NCI-H1105 (cell line): Measurements from ENCODE around the gene APOL2.
"Not testable (repeated sequence)": the region's sequence is repeated elsewhere in the genome, so short reads cannot be mapped to it uniquely, and the experiment has no call there.

Experiments
- DNase-seq: peaks from one replicate; lab custom pipeline; 2025; lab: John Stamatoyannopoulos, UW

The APOL2 gene

DNA sequence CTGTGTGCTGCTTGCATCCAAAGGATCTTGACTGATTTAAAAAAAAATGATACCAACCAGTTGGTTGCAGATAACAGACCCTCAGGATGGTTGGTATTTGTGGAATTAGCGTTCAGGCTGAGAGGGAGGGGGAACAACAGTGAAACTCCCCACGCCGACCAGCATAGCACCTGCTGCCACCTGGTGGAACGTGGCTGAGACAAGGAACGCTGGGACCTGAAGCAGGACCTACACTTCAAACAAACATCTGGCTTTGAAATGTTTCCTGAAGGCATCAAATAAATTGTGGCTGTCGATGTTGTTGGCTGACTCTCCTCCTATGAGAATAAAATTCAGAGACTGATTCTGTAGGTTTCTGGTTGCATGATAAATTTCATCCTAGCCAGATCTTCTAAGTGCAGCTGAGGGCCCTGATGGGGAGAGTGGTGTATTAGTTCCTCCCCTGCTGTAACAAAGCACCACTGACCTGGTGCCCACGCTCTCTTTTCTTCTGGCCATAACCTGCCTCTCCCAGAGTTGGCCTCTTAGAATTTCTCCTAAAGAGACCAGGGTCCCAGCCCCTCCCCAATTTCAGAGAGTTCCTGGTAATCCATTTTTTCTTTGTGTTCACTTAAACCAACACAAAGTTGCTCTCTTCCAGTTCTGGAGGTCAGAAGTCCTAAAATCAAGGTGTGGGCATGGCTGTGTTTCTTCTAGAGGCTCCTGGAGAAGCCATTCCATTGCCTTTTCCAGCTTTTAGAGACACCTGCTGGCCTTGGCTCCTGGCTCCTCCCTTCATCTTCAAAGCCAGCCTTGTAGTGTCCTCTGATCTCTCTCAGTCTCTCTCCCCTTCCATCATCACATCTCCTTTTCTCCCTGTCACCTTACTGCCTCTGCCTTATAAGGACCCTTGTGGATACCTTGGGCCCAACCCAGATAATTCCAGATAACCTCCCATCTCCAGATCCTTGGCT is 17.3 kb downstream of the APOL2 start:
- DNase-seq: peak; percentile 36

DNA sequence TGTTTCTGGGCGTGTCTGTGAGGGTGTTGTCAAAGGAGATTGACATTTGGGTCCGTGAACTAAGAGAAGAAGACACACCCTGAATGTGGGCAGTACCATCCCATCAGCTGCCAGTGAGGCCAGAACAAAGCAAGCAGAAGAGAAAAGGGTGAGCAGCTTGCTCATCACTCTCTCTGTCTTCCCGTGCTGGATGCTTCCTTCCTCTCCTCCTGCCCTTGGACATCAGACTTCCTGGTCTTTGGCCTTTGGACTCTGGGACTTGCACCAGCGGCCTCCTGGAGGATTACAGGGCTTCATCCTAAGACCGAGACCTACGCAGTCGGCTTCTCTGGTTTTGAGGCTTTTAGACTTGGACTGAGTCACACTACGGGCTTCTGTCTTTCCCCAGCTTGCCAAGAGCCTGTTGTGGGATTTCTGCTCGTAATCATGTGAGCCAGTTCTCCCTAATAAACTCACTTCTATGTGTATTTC is 18.8 kb downstream of the APOL2 start:
- no peak for DNase-seq

DNA sequence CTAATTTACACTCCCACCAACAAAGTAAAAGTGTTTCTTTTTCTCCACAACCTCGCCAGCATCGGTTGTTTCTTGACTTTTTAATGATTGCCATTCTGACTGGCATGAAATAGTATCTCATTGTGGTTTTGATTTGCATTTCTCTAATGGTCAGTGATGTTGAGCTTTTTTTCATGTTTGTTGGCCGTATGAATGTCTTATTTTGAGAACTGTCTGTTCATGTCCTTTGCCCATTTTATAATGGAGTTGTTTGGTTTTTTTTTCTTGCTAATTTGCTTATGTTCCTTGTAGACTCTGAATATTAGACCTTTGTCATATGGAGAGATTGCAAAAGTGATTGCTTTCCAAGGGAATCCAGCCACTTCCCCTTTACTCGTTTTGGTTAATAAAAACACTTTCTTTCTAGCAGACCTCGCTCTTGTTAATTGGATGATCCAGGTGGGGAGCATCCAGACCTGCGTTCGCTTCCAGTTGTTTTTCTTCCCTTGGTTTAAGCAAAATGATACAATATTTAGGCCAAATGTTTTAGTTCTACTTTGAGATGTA is 20.6 kb downstream of the APOL2 start:
- no peak for DNase-seq

DNA sequence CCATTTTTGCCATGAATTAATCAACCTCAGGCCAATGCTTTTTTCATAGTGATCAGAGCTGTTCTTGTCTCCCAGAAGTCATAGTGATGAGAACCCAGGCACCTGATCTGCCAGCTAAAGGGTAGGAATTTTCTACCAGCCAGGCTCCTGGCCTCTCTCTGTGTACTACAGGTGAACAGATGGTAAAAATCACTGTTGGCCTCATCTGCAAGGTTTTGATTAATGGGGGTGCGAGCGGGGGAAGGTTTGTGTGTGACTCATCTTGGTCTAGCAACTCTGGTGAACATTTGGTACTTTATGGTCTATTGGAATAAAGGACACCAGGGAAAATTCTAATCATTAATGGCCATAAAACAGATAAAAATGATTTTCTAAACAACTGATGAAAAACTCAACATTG is 23.3 kb downstream of the APOL2 start:
- no peak for DNase-seq

DNA sequence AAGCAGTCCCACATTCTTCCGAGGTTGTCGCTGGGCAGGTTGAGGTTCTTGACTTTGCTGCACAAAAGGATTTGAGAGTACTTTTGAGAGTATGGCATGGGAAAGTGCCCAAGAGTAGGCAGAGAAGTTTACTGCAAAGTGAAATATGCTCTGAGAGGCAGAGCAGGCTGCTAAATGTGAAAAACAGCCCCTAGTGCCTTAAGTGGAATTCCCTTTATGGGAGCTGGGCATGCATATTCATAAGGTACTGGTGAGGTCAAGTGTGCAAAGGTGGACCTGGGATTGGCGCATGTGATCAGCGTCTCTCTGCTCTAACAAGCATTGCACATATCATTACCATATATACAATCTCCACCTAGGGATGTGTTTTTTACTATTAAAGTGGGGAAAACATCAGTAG is 25.7 kb downstream of the APOL2 start:
- no peak for DNase-seq

DNA sequence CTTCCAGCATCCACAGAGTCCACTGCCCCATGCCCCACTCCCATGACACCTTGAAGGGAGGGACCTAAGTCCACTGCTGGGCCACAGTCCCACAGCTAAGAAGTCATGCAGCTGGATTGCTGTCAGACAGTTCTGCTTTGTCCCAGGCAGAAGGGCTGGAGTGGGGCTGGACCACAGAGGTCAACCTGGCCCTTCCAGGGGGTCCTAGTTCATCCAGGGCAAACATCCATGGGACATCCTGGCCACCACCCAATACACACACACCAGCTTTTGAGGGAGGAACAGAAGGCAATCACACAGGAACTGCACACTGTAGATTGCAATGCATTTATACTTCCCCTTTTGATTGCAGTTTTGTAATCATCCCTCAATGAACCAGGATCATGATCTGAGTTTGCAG is 26.4 kb downstream of the APOL2 start:
- no peak for DNase-seq

DNA sequence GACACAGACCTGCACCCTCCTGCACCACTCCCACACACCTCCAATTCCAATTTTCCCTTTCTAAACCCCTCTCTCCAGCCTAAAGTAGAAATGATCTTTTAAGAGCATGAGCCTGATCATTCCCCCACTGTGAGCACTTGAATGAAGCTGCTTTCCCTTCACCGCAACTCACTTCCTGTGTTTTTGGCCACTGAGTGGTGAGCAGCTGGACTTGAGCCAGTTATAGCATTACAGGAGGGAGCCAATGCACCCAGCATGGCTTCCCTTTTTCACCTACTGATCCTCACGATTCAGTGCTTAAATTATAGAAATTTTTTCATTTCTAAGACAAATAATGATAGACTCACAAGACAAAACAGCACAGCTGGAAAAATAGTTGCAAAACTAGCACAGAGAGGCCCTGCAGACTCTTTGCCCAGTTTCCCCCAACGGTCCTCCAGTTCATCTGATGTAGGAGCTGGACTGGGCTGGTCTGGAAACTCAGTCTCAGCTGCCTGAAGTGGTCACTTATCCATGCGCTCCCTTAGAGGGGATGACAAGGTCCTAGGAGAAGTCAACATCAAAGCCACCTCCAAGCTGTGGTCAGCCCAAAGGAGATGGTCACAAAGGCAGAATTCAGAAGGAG is 28.0 kb downstream of the APOL2 start:
- no peak for DNase-seq

DNA sequence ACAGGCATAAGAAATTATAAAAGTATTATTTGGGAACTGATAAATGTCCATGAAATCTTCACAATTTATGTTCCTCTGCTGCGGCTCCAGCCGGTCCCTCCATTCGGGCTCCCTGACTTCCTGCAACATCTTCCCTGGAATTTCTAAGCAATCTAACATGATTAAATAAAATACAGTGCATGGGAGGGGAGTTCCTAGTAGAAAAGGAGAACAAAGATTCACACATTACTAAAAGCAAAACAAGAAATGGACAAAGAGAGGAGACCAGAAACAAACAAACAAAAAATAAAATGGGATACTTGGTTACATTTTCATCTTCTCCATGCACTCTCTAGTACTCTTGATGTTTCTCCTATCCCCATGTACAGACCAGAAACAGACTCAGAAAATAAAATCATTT is 29.1 kb downstream of the APOL2 start:
- no peak for DNase-seq

DNA sequence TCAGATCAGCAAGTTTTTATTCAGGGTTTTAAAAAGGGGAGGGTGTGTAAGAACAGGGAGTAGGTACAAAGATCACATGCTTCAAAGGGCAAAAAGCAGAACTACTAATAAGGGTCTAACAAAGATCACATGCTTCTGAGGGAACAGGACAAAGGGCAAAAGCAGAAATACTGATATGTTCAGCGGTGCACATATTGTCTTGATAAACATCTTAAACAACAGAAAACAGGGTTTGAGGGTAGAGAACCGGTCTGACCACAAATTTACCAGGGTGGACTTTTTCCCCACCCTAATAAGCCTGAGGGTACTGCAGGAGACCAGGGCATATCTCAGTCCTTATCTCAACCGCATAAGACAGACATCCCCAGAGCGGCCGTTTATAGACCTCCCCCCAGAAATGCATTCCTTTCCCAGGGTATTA is 29.8 kb downstream of the APOL2 start:
- DNase-seq: not testable (repeated sequence)

DNA sequence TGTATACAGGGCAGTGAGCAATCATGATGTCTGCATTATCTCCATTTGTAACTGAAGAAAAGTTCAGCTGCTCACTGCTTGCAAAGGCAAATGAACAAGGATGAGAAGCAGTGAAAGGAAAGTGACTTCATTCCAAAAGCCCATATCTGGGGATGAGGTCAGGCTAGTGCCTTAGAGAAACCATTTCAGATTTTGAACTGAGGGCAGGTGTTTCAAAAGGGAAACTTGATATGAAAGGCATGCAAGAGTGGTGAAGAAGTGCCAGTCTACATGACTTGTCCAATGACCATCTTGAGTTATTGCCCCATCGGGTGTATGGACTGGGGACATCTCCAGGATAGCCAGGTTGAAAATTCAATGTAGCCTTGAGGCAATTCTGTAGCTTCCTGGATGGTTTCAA is 30.4 kb downstream of the APOL2 start:
- DNase-seq: no peak

DNA sequence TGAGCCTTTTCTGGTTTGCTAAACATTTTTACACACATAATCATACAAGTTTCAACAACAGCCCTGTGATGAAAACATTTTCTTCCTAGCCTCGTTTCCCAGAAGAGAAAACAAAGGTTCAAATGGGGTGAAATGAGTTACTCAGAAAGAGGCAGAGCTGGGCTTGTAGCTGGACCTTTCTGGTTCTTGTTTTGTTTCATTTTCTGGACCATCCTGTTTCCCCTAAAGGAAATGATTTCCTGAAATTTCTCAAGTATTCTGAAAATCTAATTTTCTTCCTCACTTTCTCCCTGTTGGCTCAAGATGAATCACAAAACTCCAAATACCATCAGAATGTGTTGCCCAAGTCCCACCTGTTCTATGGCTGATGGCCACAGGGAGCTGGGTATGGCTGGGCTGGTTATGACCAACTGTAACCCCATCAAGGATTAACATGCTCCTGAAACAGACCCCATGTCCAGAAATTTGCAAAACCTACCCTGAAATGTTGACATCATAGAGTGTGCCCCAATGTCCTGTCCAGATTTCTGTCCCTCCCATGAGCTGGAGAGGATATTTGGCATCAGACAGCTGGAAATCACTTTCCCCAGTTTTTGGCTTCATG is 31.1 kb downstream of the APOL2 start:
- no peak for DNase-seq

DNA sequence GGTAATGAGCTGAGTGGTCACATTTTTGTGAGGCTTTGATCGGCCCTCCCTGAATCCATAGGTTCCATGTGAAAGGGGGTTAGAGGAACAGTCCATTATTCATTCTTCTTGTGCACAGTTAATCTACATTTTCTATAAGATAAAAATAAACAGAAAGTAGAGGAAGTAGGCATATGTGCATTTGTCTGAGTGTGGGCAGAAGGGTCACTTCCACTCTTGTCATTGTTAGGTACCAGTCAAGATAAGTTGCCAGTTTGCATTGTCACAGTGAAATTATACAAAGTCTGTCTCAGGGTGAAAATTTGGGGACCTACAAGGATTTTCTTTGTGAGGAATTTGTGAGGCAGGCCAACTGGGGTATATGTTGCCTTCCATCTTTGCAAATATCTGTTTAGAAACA is 33.1 kb downstream of the APOL2 start:
- no peak for DNase-seq

DNA sequence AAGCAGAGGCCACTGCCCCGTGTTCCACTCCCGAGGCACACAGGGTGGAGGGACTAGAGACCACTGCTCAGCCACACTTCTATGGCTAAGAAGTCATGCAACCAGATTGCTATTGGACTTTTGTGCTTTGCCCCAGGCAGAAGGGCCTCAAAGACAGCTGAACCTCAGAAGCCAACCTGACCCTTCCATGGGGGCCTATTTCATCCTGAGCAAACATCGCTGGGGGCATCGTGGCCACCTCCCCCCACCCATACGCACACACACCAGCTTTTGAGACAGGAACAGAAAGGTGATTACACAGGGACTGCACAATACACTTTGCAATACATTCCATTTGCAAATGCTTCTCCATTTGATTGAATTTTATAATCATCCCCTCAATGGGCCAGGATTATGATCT is 33.8 kb downstream of the APOL2 start:
- DNase-seq: not testable (repeated sequence)

DNA sequence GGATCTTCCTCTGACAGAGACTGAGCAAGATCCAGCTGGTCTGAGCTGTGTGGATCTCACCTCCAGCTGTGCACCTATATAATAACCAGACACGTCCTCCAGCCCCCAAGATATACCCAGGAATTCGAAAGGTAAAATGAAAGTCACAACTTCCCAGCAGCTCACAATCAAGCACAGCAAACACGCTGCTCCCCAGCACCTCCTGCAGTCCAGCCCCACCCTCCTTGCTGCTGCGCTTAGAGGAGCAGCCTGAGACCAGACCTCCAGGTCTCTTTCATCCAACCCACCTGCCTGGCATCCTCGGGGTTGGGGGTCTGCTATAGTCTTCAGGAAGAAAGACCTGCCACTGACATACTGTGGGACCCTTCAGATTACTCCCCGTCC is 34.7 kb downstream of the APOL2 start:
- no peak for DNase-seq

DNA sequence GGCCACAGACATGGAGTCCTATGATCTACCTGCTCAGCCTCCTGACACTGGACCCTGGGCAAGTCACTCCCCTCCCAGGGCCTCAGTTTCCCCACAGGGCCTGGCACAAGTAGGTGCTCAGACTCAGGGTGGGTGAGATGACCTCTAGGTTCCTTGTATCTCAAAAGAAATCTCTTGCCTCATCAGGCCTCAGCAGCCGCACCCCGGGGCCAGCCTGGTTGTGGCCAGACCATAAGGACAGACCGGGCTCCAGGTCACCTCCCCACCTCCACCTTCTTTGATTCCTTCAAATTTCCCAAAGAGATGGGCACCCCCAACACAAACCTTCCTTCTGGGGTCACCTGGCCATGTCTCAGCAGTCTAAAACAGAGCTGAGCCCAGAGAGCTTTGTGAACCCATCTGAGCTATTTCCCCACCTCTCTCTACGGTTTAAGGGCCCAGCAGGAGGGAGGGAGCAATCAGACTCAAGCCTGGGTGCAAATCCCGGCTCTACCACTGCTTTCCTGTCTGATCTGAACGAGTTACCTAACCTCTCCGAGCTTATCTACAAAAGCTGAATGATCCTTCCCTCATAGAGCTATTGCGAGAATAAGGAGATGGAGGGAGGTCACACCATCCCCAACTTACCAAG is 35.2 kb downstream of the APOL2 start:
- no peak for DNase-seq

DNA sequence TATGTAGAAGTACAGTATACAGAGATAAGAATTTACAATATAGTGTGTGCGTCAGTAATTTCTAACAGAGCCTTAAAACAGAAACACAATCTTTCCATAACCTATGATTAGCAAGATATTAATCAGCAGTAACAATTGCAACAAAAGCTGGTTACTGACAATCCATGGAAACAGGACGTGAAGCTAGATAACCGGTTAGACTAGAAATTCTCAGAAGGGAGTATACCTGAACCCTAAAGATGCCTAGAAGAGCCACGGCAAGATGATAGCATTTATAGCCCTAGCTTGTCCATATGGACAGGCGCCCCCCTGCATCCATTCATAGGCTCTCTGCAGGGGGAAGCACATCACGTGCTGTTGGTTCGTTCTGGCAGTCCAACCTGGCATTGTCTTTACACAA is 35.9 kb downstream of the APOL2 start:
- peak; percentile 13 for DNase-seq

DNA sequence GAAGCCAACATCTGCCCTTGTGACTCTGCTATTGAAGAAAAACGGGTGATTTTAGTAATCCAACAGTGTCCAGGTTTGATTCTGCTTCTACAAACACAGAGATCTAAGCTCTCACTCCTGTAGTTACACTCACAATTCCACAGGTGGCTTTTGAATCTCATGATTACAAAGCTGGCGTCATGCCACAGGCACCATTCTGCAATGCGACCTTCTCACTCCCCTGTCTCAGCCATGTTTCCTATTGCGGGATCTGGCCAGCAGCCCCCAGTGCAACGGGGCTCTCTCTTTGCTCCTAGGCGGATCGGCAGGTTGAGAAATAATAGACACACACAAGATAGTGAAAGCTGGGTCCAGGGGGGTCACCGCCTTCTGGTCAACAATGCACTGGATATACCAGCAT is 36.4 kb downstream of the APOL2 start:
- peak; percentile 47 for DNase-seq

DNA sequence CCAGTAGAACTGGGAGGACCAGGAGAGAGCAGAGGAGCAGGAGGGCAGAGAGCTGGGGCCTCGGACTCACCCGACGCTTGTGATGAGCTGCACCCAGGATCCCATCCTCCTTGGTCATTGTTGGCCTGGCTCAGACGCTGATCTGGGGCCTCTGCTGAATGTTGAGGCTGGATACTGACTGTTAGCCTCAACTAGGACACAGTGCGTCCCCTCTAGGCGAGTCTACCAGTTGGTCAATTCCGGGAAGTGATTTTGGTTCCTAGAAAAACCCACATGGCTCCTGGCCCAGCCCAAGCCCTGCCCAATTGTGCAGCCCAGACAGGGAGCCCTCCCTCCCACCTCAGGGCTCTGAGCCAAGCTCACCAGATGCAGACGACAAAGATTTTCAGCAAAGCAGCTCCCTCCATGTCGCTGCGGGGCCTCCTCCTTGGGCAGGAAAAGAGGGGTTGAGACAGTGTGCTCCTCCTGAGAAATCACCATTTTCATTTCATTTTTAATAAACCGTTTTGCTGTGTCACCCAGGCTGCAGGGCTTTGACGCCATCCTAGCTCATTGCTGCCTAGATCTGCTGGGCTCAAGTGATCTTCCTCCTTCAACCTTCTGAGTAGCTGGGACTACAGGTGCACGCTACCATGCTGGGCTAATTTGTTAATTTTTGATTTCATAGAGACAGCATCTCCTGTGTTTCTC is 37.6 kb downstream of the APOL2 start, which contains the start of gene APOL4:
Gene APOL4, minus strand, starts transcription at position 180 of the 690 bp plus-strand sequence. Its CDS starts 75 bp downstream, at position 105.
- DNase-seq: peak; percentile 37

DNA sequence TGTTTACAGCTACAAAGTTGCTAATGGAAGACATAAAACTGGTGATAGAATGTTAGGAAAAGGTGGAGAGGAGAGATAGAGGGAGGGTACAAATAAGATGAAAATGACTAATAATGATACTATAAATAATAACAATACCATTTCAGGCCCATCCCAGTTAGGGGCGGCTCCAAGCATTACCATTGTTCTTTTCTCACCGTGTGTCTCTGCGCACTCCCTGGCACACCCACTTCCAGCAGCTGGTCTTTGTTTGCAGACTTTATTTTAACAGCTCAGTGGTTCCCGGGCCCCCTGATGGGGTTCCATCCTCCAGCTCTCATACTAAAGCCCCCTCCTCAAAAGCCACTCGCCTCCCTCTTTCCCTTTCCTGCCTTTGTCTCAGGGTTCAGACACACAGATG is 38.3 kb downstream of the APOL2 start:
- not testable (repeated sequence) for DNase-seq

DNA sequence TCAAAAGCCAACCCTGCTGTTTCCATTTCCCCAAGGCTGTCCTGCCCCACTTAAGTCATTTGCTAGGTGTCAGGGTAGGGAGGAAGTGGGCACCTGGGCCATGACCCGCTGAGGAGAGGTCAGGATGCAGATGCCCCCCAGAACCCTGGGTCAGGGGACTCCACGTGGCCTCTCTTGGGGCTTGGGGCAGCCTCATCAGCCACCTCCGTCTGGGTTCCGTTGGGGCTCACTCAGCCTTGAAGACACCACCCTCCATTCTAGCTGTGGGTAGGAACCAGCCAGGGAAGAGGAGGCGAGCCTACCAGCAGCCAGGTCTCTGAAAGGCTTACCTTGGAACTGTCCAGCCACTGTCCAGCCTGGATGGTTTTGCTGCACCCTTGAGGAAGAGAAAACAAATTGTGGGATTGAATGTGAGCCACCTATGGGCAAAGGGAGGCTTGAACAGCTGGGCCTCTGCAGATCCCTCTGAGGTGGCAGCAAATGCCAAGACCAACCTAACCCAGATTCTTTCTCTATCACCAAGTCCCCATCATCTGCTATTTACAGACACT is 40.3 kb downstream of the APOL2 start:
- no peak for DNase-seq

DNA sequence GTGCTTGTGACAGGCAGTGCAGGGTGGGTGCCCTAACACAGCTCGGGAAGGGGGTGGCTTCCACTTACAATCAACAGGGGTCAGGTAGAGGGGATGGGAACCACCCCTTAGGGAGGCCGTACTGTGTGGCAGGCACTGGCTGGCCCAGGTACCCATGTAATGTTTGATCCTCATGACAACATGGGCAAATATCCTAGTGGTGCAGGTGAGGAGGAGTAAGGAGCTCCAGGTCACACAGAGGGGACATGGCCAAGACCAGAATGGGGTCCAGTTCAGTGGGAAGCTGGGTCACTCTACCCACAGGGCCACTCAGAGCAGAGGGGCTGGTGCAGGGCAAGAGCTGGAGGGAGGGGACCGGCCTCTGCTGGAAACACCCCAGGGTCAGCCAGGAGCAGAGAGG is 40.8 kb downstream of the APOL2 start:
- no peak for DNase-seq
